Esophagus squamous epithelium (tissue), 4 donors: ENCODE measurements around the gene COX7A2L.

ENCODE experiments used
- POLR2A ChIP-seq, 4 donors: fragments of 450-650 bp; IDR thresholded peaks; one replicate each; pipeline ENCODE4 v1.6.1; 2017; ENCODE audit warnings: antibody characterized with exemption in 4 of 4, mild to moderate bottlenecking in 4 of 4, moderate library complexity in 3 of 4
- TF ChIP-seq, protein P1 (sequence below), 6 experiments: fragments of 450-650 bp in 4 of 6; fragments of 200-600 bp in 2 of 6; sonication (generic) in 2 of 6; IDR thresholded peaks; one replicate each; pipeline ENCODE4 v1.5.1; 2016 to 2019; ENCODE audit warnings: antibody characterized with exemption in 6 of 6, mild to moderate bottlenecking in 4 of 6, moderate library complexity in 4 of 6

DNA sequence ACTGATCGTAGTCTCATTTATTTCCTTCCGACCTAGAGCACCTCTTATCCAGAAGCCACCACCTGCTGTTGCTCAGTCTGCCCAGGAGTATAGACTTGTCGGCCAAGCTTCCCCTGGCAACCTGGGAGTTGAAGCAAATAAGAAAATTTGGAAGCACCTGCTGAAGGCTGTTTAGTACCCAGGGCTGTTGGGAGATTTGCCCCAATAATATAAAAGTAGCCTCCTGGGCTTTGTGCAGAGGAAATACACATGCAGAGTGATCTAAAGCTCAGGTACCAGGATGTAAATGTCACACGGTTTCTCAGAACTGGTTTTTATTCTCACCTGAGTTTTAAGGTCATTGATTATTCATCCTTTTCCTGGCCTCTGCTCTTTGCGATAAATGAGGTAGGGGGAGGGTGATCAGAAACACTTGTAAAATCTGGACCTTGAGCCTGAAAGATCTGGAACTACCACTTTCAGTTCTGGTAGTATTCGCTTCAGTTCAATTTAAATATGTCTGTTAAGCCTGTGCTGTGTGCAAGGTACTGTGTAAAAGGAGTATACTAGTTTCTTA, 789 bp upstream of the COX7A2L start:
- TF ChIP-seq, protein P1, sequence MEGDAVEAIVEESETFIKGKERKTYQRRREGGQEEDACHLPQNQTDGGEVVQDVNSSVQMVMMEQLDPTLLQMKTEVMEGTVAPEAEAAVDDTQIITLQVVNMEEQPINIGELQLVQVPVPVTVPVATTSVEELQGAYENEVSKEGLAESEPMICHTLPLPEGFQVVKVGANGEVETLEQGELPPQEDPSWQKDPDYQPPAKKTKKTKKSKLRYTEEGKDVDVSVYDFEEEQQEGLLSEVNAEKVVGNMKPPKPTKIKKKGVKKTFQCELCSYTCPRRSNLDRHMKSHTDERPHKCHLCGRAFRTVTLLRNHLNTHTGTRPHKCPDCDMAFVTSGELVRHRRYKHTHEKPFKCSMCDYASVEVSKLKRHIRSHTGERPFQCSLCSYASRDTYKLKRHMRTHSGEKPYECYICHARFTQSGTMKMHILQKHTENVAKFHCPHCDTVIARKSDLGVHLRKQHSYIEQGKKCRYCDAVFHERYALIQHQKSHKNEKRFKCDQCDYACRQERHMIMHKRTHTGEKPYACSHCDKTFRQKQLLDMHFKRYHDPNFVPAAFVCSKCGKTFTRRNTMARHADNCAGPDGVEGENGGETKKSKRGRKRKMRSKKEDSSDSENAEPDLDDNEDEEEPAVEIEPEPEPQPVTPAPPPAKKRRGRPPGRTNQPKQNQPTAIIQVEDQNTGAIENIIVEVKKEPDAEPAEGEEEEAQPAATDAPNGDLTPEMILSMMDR (IDR thresholded peaks at IDR 0.05), result no peak
- TF ChIP-seq POLR2A (IDR thresholded peaks at IDR 0.05), result peak in 1 of 4 donors; percentile 3
